BLaER1 treated with 17β-estradiol and CSF1 and Interleukin-3, amounts not matched to agents 10 nM and 100 nM (cell line): Measurements from ENCODE around the gene DSE.

Experiments used
- H3K27ac ChIP-seq, 11 experiments: shearing (Covaris generic); formaldehyde crosslinking; 2 replicates each; pipeline ENCODE4 v1.8.1; 2022
- H3K27me3 ChIP-seq, 11 experiments: shearing (Covaris generic); formaldehyde crosslinking; 2 replicates each; pipeline ENCODE4 v1.8.1; 2022
- H3K36me3 ChIP-seq, 11 experiments: shearing (Covaris generic); formaldehyde crosslinking; 2 replicates each; pipeline ENCODE4 v1.8.1; 2022
- H3K4me1 ChIP-seq, 10 experiments: shearing (Covaris generic); formaldehyde crosslinking; 2 replicates each; pipeline ENCODE4 v1.8.1; 2022
- H3K4me2 ChIP-seq, 11 experiments: shearing (Covaris generic); formaldehyde crosslinking; 2 replicates each; pipeline ENCODE4 v1.8.1; 2022
- H3K4me3 ChIP-seq, 10 experiments: shearing (Covaris generic); formaldehyde crosslinking; 2 replicates each; pipeline ENCODE4 v1.8.1; 2022
- H3K9ac ChIP-seq, 11 experiments: shearing (Covaris generic); formaldehyde crosslinking; 2 replicates each; pipeline ENCODE4 v1.8.1; 2022
- H3K9me3 ChIP-seq, 11 experiments: shearing (Covaris generic); formaldehyde crosslinking; replicated peaks in 1 of 11; 2 replicates each; pipeline ENCODE4 v1.8.1; 2022
- H4K20me1 ChIP-seq, 11 experiments: shearing (Covaris generic); formaldehyde crosslinking; 2 replicates each; pipeline ENCODE4 v1.8.1; 2022
- Cebpa-rat ChIP-seq, 11 experiments: shearing (Covaris generic); IDR thresholded peaks; 2 replicates each; pipeline ENCODE4 v1.8.1; 2022

Gene DSE

DNA sequence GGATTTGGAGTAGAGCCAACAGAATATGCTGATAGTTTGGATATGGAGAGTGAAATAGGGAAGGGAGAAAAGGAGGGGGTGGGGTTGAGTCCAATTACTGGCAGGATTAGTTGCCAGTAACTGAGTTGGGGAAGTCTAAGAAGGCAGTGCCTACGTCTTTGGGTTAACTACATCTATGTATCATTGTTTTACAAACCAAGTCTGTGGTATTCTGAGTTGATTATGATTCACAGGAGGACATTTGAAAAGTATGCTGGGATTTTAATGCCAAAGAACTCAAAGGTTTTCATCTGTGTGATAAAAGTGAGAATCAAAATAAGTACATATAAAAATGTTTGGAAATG is 14.7 kb downstream of the DSE start:
- peak overlapping the region in 4 of 11 experiments; percentile 52 to 87 (median 80); a peak in 8 of 22 replicates for H3K4me2 ChIP-seq
- H3K27ac ChIP-seq = peak overlapping the region in 4 of 11 experiments; percentile 85 to 93 (median 88); a peak in 7 of 22 replicates
- H3K4me1 ChIP-seq = peaks cover 17 to 99% (median 43%) of the 10 kb centered on the region in 10 experiments
- no peaks in the 10 kb centered on the region for H3K27me3 ChIP-seq
- no peak for TF ChIP-seq Cebpa-rat (IDR thresholded peaks at IDR 0.05)
- peaks cover 0 to 27% (median 0%) of the 10 kb centered on the region in 11 experiments; a peak in 5 of 22 replicates for H3K36me3 ChIP-seq
- peaks cover 0 to 19% (median 0%) of the 10 kb centered on the region in 11 experiments; a peak in 4 of 22 replicates for H4K20me1 ChIP-seq
- no peak overlapping the region for H3K4me3 ChIP-seq
- H3K9ac ChIP-seq = peak overlapping the region in 3 of 11 experiments; percentile 53 to 66 (median 61); a peak in 4 of 22 replicates
- H3K9me3 ChIP-seq = no peaks in the 10 kb centered on the region

- peaks cover 22 to 99% (median 48%) of the 10 kb centered on the region in 10 experiments for H3K4me1 ChIP-seq
- H3K27ac ChIP-seq = peak overlapping the region in 6 of 11 experiments; percentile 34 to 93 (median 86); a peak in 11 of 22 replicates
- H3K27me3 ChIP-seq = no peaks in the 10 kb centered on the region
- H3K4me2 ChIP-seq = peak overlapping the region in 6 of 11 experiments; percentile 1 to 87 (median 75); a peak in 10 of 22 replicates
- TF ChIP-seq Cebpa-rat (IDR thresholded peaks at IDR 0.05) = no peak
- peak overlapping the region in 3 of 11 experiments; percentile 53 to 61 (median 59); a peak in 4 of 22 replicates for H3K9ac ChIP-seq
- peaks cover 0 to 14% (median 0%) of the 10 kb centered on the region in 11 experiments; a peak in 4 of 22 replicates for H4K20me1 ChIP-seq
- H3K36me3 ChIP-seq = peaks cover 0 to 23% (median 0%) of the 10 kb centered on the region in 11 experiments; a peak in 5 of 22 replicates
- H3K9me3 ChIP-seq = no peaks in the 10 kb centered on the region
- no peak overlapping the region for H3K4me3 ChIP-seq
Measured at GRCh38 chr6:116385921-116386320, 15.2 kb downstream of the DSE start.

GRCh38 chr6:116386581-116387299 is 16.0 kb downstream of the DSE start:
- H3K9ac ChIP-seq = peak overlapping the region in 4 of 11 experiments; percentile 39 to 61 (median 56); a peak in 7 of 22 replicates
- peaks cover 0 to 14% (median 0%) of the 10 kb centered on the region in 11 experiments; a peak in 2 of 22 replicates for H3K36me3 ChIP-seq
- H3K4me3 ChIP-seq = 0 out of 20 replicates have a peak overlapping the region, but pooled peaks of 1 of the 10 experiments have one; percentile 1
- peaks cover 0 to 6% (median 0%) of the 10 kb centered on the region in 11 experiments; a peak in 3 of 22 replicates for H4K20me1 ChIP-seq
- H3K9me3 ChIP-seq = no peaks in the 10 kb centered on the region
- peak overlapping the region in 6 of 11 experiments; percentile 34 to 93 (median 86); a peak in 12 of 22 replicates for H3K27ac ChIP-seq
- no peak for TF ChIP-seq Cebpa-rat (IDR thresholded peaks at IDR 0.05)
- H3K4me2 ChIP-seq = peak overlapping the region in 8 of 11 experiments; percentile 6 to 87 (median 75); a peak in 14 of 22 replicates
- H3K4me1 ChIP-seq = peaks cover 30 to 99% (median 56%) of the 10 kb centered on the region in 10 experiments
- no peaks in the 10 kb centered on the region for H3K27me3 ChIP-seq

GRCh38 chr6:116387374-116387773 is 16.6 kb downstream of the DSE start:
- peaks cover 0 to 1% (median 0%) of the 10 kb centered on the region in 11 experiments; a peak in 1 of 22 replicates for H4K20me1 ChIP-seq
- no peaks in the 10 kb centered on the region for H3K27me3 ChIP-seq
- H3K27ac ChIP-seq = peak overlapping the region in 6 of 11 experiments; percentile 34 to 93 (median 86); a peak in 10 of 22 replicates
- H3K9ac ChIP-seq = peak overlapping the region in 3 of 11 experiments; percentile 39 to 59 (median 53); a peak in 6 of 22 replicates
- H3K9me3 ChIP-seq = no peaks in the 10 kb centered on the region
- H3K36me3 ChIP-seq = peaks cover 0 to 10% (median 0%) of the 10 kb centered on the region in 11 experiments; a peak in 1 of 22 replicates
- no peak; a peak in 1 of 22 replicates for TF ChIP-seq Cebpa-rat (IDR thresholded peaks at IDR 0.05)
- peak overlapping the region in 1 of 10 experiments; percentile 15; a peak in 1 of 20 replicates for H3K4me3 ChIP-seq
- H3K4me2 ChIP-seq = peak overlapping the region in 9 of 11 experiments; percentile 6 to 87 (median 74); a peak in 15 of 22 replicates
- H3K4me1 ChIP-seq = peaks cover 37 to 99% (median 63%) of the 10 kb centered on the region in 10 experiments

GRCh38 chr6:116388924-116389323 is 18.2 kb downstream of the DSE start:
- no peaks in the 10 kb centered on the region for H3K9me3 ChIP-seq
- H3K9ac ChIP-seq = peak overlapping the region in 2 of 11 experiments; percentile 11 to 16; a peak in 1 of 22 replicates
- peaks cover 50 to 100% (median 78%) of the 10 kb centered on the region in 10 experiments for H3K4me1 ChIP-seq
- peak overlapping the region in 8 of 11 experiments; percentile 1 to 93 (median 84); a peak in 14 of 22 replicates for H3K27ac ChIP-seq
- TF ChIP-seq Cebpa-rat (IDR thresholded peaks at IDR 0.05) = no peak
- H4K20me1 ChIP-seq = no peaks in the 10 kb centered on the region
- H3K4me2 ChIP-seq = peak overlapping the region; percentile 45 to 87 (median 65)
- H3K36me3 ChIP-seq = no peaks in the 10 kb centered on the region
- H3K27me3 ChIP-seq = no peaks in the 10 kb centered on the region
- no peak overlapping the region for H3K4me3 ChIP-seq

DNA sequence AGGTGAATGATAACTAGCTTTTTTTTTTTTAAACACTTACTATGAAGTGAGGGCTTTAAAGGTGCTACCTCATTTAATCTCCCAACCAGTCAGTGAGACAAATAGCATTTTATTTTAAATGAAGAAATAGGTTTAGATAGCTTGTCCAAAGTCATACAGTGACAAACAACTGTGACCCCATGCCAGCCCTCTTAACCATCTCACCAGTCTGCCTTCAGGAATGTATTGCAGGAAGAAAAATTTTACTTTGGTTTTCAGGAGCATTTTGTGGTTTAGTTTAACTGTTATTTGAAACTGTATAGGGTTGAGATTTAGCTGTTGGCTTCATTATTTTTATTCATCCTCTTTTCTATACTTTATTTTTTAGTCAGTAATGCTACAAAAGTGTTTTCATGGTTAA is 18.6 kb downstream of the DSE start:
- TF ChIP-seq Cebpa-rat (IDR thresholded peaks at IDR 0.05) = no peak
- Histone ChIP-seq H3K4me1 (peaks cover 50 to 100% (median 83%) of the 10 kb centered on the region in 10 experiments), H3K9me3 (no peaks in the 10 kb centered on the region), H4K20me1 (no peaks in the 10 kb centered on the region), H3K36me3 (peaks cover 0 to 4% (median 0%) of the 10 kb centered on the region in 11 experiments; a peak in 3 of 22 replicates), H3K4me2 (peak overlapping the region; percentile 45 to 87 (median 65)), H3K9ac (peak overlapping the region in 2 of 11 experiments; percentile 11 to 16; a peak in 1 of 22 replicates), H3K27ac (peak overlapping the region in 8 of 11 experiments; percentile 1 to 93 (median 84); a peak in 14 of 22 replicates), H3K27me3 (no peaks in the 10 kb centered on the region), H3K4me3 (no peak overlapping the region)

- Histone ChIP-seq H3K4me2 (peak overlapping the region; percentile 63 to 90 (median 81)), H3K9ac (peak overlapping the region in 5 of 11 experiments; percentile 20 to 57 (median 28); a peak in 5 of 22 replicates), H3K4me3 (no peak overlapping the region), H3K4me1 (peaks cover 50 to 100% (median 84%) of the 10 kb centered on the region in 10 experiments), H3K27ac (peak overlapping the region; percentile 1 to 93 (median 88); a peak in 21 of 22 replicates), H3K27me3 (no peaks in the 10 kb centered on the region), H3K9me3 (0 out of 22 replicates have a peak, but pooled peaks cover 0 to 6% (median 0%) of the 10 kb centered on the region in 11 experiments), H4K20me1 (no peaks in the 10 kb centered on the region), H3K36me3 (peaks cover 0 to 13% (median 0%) of the 10 kb centered on the region in 11 experiments; a peak in 3 of 22 replicates)
- TF ChIP-seq Cebpa-rat (IDR thresholded peaks at IDR 0.05) = no peak
Measured at GRCh38 chr6:116390581-116390980, 19.8 kb downstream of the DSE start.
